Esophagus muscularis mucosa (tissue), 4 donors: Measurements from ENCODE around the gene ST6GALNAC3.

ENCODE experiments used
- EP300 ChIP-seq: sonication (generic); formaldehyde crosslinking; IDR thresholded peaks from one replicate; pipeline ENCODE4 v1.6.1; 2017; ENCODE audit warnings: antibody characterized with exemption
- POLR2A ChIP-seq: fragments of 450-650 bp; IDR thresholded peaks from one replicate; pipeline ENCODE4 v1.6.1; 2017; ENCODE audit warnings: antibody characterized with exemption, moderate library complexity, mild to moderate bottlenecking, low read depth
- POLR2AphosphoS5 ChIP-seq, 2 donors: sonication (generic); formaldehyde crosslinking; IDR thresholded peaks; one replicate each; pipeline ENCODE4 v1.6.1; 2017; ENCODE audit warnings: antibody characterized with exemption in 2 of 2
- TF ChIP-seq, protein P1 (sequence below), 3 experiments: fragments of 200-600 bp in 2 of 3; fragments of 450-650 bp in 1 of 3; sonication (generic) in 2 of 3; IDR thresholded peaks; one replicate each; pipeline ENCODE4 v1.5.1; 2017 to 2019; ENCODE audit warnings: antibody characterized with exemption in 3 of 3, mild to moderate bottlenecking in 2 of 3, moderate library complexity in 1 of 3

DNA sequence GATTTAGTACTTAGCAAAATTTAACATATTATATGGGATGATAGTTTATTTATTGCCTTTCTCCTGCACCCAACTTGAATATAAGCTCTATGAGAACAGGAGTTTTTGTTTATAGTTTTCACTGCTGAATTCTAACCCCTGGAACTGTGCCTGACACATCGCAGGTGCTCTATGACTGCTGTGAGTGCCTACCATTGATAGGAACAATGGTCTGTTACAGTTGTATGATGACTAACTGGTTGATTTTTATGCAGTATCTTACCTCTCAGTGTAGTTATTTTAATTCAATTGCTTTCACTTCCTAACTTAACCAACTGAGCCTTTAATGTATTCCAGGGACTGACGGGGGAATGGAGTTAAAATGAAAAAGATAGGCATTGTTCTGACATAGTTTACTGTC lies 336.0 kb downstream of the ST6GALNAC3 start:
- TF ChIP-seq POLR2A = no peak
- TF ChIP-seq, protein P1, sequence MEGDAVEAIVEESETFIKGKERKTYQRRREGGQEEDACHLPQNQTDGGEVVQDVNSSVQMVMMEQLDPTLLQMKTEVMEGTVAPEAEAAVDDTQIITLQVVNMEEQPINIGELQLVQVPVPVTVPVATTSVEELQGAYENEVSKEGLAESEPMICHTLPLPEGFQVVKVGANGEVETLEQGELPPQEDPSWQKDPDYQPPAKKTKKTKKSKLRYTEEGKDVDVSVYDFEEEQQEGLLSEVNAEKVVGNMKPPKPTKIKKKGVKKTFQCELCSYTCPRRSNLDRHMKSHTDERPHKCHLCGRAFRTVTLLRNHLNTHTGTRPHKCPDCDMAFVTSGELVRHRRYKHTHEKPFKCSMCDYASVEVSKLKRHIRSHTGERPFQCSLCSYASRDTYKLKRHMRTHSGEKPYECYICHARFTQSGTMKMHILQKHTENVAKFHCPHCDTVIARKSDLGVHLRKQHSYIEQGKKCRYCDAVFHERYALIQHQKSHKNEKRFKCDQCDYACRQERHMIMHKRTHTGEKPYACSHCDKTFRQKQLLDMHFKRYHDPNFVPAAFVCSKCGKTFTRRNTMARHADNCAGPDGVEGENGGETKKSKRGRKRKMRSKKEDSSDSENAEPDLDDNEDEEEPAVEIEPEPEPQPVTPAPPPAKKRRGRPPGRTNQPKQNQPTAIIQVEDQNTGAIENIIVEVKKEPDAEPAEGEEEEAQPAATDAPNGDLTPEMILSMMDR (IDR thresholded peaks at IDR 0.05) = no peak
- no peak for TF ChIP-seq EP300
- TF ChIP-seq POLR2AphosphoS5 (IDR thresholded peaks at IDR 0.05) = no peak
